GM12865 (cell line): ENCODE results near the gene HCFC2.
A peak's percentile ranks its signal among the peaks of the same experiment; 100 is the strongest.

Experiments
- DNase-seq: peaks from one replicate; pipeline ENCODE4 v3.0.0; 2010; ENCODE audit warnings: low read depth
- H3K4me3 ChIP-seq: 2 replicates; pipeline ENCODE4 v1.5.1; 2011; ENCODE audit warnings: mild to moderate bottlenecking, low read depth, low read length, control low read depth
- CTCF ChIP-seq: IDR thresholded peaks from 2 replicates; pipeline ENCODE4 v1.5.1; 2011; ENCODE audit warnings: low read length, control low read depth, low read depth, inconsistent platforms; ENCODE audit not compliant: insufficient read depth; ENCODE audit errors: missing control alignments

Gene HCFC2

DNA sequence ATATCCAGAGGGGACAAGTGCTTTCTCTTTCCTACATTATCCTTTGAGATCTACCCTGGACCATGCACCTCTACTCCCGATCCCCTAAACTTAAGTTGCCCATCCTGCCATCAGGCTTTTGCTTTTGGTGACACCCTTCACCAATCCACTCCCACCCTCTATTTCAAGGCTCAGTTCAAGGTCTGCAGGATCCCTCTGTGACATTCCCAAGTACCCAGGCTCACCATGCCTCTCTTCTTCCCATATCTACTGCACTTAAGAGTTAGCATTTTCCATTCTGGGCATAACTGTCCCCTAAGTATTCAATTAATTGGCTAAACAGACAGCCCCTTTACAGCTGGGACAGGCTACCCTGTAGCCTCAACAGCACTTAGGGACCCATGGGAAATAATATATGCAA, 70.6 kb downstream of the HCFC2 start:
- TF ChIP-seq CTCF: no peak
- DNase-seq: no peak
- no peak overlapping the region for H3K4me3 ChIP-seq

DNA sequence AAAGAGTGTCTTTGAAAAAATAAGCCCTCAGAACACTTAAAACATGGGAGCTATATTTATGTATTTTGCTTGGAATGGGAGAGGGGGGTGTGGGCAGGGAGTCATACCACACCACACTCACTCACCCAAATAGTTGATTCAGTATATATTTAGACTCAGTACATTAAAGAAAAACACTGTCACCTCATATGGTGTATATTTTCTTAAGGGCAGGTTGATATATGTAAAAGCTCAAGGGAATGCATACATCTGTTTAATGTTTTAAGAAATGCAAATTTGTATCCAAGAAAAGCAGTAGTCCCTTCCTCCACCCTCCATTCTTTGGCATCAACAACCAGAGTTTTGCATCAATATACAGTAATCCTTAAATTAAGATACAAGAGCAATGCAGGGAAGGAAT, 72.2 kb downstream of the HCFC2 start:
- peak overlapping the region; percentile 90 for H3K4me3 ChIP-seq
- DNase-seq: no peak
- TF ChIP-seq CTCF: no peak

DNA sequence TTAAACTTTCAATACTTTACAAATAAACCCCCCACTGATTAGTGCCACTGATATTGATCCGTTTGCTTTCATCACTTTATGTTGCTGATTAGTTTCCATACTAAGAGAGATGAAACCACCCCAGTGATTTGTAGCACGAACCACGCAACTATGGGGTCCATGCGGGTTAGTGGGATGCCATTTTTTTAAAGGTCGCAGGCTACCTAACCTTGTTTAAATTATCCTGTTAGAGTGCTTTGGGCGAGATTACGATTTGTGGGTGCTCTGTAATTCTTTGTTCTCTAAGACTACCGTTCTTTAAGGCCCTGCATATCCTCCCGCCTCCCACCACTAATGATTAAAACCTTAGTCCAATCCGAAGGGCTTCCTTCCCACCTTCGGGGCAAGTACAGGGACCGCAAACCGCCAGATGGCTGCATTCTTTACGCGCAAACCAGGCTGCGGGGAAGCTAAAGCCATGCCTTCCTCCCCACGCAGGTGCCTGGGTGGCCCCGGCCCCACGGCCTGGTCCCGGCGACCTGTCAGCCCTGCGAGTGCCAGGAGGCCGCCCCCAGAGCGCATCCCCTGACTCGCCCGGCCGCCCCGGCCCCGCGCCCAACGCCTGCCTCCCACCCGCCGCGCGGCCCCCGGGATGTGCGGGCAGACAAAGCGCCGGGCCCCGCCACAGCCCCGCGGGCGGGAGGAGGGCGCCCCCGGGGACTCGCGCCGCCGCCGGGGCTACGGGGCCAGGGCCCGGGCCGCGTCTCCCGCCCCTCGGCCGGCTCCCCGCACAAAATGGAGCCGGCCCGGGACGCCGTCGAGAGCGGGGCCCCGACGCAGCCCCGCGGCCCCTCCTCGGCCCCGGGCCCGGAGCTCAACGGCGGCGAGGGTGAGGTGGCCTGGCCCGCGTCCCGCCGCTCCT, 72.9 kb downstream of the HCFC2 start:
- H3K4me3 ChIP-seq: peak overlapping the region; percentile 90
- no peak for TF ChIP-seq CTCF
- peak; percentile 68 for DNase-seq

GRCh38 chr12:104137902-104138796, 73.8 kb downstream of the HCFC2 start, which contains the start of gene NFYB:
Gene NFYB, minus strand, starts transcription at chr12:104138210. Its CDS starts 2,757 bp downstream, at chr12:104135453.
- peak within 1 kb of the TSS; percentile 90 for H3K4me3 ChIP-seq
- peak; percentile 98 for DNase-seq
- TF ChIP-seq CTCF: no peak

DNA sequence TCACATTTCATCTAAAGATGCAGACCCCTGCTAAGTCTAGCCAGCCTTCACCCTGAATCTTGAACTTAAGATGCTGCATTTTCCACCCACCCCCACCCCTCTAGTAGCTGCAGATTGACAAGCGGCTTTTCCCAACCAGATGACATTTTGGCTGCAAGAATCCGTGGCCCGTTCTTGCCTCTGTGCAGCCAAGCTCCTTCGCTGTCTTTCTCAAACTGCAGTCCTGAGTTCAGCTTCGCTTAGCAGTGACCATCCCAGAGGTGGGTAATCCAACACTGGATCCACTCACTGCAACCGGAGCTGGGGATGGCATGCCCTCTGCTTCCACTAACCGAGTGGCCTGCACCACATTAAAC, 74.4 kb downstream of the HCFC2 start:
- peak; percentile 5 for DNase-seq
- no peak for TF ChIP-seq CTCF
- peak overlapping the region; percentile 48 for H3K4me3 ChIP-seq

DNA sequence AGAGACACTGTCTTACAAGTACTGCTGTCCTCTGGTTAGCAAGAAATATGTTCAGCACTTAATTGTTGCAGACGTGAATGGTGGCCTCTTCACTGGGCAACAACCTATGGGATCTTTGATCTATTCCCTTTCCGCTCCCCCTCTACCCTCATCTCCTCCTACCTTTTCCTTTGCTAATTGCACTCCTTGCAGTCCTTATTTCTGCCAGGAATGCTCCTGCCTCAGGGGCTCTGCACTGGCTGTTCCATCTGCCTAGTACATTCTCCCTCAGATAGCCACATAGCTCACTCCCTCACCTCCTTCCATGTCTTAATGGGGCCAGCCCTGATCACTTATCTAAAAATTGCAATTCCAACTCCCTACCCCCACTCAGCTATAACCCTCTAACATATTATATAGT, 78.2 kb downstream of the HCFC2 start:
- no peak for DNase-seq
- no peak for TF ChIP-seq CTCF
- no peak overlapping the region for H3K4me3 ChIP-seq
